ENCODE data around the gene ADPGK.
A peak's percentile ranks its signal among the peaks of the same experiment; 100 is the strongest.
"Not testable (repeated sequence)": the region's sequence is repeated elsewhere in the genome, so short reads cannot be mapped to it uniquely, and the experiment has no call there.

The ADPGK gene

DNA sequence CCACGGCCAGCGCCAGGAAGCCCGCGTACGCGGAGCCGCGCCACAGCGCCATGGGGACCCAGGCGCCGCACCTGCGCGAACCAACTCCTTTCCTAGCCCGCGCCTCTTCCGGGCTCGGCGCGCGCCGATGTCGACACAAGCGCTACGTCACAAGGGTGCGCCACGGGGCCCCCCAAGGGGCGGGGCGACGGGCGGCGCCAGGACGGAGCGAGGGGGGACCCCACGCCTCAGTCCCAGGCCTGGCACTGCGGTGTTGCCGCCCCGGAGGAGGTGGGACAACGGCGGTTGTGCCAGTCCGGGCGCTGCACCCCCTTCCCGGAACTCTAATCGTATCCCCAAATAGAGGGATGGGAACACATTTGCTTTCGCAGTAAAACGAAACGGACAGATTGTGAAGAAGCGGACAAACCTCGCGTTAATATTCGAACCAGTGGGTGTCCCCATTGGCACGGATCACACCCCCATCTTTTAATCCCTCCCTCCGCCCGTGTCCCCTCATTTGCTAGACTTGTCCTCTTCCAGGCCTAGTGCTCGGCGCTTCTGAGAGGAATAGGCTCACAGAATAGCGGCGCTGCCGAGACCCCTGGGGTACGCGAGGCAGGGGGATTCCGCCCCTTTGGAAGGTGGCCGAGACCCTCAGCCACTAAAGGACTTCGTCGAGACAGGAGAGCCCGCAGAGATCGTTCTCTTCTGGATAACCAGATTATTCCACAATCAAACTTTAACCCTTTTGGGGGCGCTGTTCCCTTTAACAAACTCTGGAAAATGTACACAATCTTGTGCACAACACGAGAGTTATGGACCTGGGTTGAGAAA is at the start of gene ADPGK:
TSS of gene ADPGK (minus strand) at position 119 of the 816 bp plus-strand sequence. CDS start at position 52, 67 bp downstream.
- peak; percentile 99 for DNase-seq

DNA sequence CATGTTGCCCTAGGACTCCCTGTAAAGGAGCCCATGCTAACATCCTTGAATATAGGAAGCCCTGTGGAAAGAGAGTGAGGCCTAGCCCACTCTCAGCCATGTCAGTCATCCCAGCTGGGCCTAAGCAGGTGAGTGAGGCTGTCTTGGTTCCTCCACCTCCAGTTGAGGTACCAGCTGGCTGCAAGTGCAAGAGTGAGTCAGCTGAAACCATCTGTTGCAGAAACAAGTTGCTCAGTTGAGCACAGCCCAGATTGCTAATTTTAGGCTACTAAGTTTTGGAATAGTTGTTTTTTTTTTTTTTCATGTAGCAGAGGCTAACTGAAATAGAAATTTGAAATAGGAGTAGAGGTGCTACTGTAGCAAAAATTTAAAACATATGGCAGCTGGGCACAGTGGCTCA is 43.7 kb upstream of the ADPGK start:
- DNase-seq, result peak; percentile 30

DNA sequence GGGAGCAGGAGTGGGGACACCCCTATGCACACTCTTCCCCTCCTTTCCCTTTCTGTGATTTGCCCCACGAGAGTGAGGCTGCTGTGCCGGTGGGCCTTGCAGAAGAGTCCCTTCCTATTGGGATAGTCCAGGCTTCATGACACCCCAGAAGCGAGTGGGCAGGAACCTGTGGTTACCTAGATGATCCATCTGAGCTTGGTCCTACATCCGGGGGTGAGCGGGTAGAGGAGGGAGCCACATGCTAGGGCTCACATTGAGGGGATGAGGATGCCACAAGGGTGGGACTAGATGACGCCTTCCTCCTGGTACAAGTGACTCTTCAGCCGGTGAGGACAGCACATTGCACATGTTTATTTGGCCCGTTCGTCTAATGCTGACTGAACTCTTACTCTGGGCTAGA is 43.1 kb upstream of the ADPGK start:
- DNase-seq, result peak; percentile 30

DNA sequence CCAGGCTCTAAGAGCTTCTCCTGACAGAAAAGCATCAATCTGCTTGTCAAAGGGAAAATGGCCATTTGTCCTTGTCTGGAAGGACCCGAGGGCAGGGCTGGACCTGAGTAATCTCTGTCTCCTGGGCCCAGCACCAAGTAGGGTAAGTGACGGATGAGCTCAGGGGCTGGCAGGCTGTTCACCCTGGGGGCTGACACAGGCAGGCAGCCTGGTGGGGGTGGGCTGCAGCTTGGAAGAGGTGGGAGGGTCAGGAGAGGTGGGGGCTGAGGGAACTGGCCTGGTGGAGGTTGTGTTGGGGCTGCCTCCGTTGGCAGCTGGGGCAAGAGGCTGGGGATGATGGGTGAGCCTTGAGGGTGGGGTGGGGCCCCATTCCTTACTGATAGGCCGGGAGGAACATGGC is 42.3 kb upstream of the ADPGK start:
- peak; percentile 34 for DNase-seq

DNA sequence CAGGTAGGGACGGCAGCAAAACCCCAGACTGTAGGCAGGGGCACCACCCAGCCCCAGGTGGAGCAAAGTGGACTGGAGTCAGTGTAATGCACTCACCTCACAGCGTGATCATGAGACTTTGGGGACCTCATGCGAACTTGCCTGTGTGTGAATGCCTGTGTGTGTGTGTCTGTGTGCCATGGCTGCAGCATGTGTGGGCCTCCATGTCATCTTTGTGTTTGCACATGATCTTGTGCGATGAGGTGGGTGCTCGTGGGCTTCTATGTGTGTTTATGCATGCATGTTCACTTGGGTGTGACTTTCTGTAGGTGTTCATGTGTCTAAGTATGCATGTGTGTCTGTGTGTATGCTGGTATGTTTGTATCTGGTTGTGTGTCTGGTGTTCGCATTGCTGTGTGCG is 41.2 kb upstream of the ADPGK start:
- no peak for DNase-seq

DNA sequence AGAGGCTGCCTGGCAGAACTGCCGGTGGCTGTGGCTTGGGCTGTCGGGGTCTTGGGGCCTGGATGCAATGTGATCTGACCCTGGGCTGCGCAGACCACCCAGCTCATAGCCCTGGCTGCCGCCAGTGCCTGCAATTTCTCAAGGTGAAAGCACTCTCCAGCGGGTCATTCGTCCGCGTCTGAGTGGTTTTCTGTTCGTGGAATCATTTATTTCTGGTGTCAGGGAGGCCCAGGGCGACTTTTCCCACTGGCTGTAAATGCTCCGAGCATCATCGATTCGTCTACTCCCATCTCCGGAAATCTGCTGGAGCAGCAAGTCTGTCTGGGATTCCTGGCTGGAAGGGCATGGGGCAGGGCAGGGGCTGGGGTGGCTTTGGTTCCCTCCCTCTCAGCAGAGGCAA is 40.6 kb upstream of the ADPGK start:
- peak; percentile 2 for DNase-seq

DNA sequence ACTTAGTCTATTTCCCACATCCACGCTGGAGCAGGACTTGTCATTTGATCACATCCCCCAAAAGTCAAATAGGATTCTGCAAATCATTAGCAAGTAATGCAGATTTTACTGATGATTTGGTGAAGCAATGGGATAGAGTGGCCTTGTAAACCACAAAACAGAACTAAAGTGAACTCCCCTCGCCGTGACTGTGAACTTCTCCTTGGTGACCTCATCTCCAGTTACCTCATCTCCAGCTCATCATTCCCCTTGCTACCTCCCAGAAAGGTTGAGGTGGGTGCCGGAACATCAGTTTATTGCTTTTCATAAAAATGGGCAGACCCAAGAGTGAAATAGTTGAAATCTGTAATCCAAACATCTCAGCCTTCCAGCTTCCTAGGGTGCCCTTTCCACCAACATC is 36.7 kb upstream of the ADPGK start:
- no peak for DNase-seq

DNA sequence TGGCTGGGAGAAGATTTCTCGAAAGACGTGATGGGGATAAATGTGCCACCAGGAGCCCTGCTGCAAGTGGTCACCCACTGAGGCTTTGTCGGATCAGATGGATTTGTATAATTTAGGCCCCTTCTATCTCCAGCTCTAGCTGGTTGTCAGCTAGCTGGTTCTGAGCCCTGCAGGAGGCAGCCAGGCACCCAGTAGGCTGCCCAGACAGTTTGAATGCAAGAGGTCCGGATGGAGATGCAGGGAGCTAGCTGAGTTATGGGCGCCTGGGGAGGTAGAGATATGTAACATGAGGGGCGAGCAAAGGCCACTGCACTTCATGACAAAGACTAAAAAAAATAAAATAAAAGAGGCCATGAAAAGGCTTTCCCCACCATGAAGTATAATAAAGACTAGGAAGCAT is 35.1 kb upstream of the ADPGK start:
- no peak for DNase-seq

DNA sequence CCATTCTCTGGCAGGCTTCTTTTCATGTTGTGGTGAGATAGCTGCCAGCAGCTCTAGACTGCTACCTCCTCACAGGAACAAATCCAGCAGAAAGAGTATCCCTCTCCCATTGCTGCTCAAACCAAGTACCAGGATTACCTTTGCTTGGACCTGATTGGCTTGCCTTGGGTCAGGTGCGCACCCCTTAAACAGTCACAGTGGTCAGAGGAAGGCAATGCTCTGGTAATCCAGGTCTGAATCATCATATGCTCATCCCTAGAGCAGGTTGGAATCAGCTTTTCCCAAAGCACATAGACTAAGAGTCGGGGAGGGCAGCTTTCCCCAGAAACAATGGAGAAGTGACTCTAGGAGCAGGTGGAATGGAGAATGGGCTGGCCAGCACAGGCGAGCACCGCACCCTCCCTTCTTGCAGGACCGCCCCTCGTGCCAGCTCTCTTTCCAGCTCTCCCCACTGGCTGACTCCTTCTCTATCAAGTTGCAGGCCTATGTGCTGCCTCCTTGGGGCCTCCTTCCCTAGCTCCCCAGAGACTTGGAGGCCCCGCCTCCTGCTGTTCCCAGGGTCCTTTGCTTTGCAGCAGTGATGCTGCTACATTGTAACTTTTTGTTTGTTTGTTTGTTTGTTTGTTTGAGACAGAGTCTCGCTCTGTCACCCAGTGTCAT is 29.9 kb upstream of the ADPGK start:
- no peak for DNase-seq

DNA sequence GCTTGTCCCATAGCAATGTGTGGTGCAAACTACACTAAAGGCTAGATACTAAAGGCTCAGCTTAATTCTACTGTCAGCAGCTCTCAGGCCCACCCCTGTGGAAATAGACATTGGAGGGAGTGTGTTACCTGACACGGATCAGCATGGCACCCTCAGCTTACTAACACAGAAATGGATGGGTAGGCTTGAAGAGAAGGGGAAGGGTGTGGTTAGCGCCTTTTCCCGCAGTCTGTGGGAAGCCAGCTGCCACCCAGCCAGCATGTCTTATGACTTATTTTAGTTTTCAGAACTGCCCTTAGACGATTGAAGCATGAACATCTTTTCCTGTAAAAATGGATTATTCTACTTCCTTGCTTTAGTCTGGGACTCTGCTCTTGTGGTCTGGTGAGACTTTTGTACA is 25.8 kb upstream of the ADPGK start:
- no peak for DNase-seq

DNA sequence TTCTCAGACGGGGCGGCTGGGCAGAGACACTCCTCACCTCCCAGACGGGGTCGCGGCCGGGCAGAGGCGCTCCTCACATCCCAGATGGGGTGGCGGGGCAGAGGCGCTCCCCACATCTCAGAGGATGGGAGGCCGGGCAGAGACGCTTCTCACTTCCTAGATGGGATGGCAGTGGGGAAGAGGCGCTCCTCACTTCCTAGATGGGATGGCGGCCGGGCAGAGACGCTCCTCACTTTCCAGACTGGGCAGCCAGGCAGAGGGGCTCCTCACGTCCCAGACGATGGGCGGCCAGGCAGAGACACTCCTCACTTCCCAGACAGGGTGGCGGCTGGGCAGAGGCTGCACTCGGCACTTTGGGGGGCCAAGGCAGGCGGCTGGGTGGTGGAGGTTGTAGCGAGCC is 23.8 kb upstream of the ADPGK start:
- not testable (repeated sequence) for DNase-seq

DNA sequence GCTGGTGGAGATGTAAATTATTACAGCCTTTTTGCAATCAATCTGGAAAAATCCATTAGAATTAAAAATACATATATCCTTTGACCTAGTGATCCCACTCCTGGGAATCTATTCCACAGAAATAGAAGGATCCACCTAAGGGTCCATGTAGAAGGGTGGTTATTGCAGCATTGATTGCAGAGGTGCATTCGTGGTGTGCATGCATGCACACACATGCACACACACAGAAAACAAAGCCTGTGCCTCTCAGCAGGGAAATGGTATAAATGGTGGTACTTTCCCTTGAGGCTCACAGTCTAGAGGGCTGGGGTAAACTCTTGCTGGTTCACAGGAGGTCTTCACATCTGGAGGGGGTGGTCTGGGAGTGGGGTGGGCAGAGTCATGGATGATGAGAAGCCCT is 19.4 kb upstream of the ADPGK start:
- no peak for DNase-seq

DNA sequence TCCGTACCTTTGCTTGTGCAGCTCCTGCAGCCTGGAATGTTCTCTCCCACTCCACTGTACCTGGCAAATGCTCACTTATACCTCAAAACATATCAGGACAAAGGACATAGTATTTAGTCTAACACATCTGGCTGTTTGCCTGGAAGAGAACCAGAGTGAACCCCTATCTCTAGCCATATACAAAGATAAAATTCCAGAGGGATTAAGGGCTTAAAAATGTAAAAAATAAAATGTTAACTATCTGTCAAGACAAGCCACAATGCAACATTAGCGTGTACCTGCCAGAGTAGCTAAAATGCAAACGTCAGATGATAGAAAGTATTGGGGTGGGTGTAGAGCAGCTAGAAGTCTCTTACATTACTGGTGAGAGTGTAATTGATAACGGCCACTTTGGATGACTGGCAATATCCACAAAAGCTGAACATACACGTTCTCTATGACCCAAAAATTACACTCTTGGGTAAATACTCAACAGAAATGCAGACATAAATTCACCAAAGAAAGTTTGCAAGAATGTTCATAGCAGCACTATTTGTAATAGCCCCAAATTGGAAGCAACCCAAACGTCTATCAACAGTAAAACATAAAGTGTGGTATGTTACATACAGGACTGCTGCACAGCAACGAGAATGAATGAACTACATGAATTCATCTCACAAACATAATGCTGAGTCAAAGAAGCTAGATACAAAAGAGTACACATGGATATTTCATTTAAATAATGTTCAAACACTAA is 18.2 kb upstream of the ADPGK start:
- DNase-seq, result no peak

DNA sequence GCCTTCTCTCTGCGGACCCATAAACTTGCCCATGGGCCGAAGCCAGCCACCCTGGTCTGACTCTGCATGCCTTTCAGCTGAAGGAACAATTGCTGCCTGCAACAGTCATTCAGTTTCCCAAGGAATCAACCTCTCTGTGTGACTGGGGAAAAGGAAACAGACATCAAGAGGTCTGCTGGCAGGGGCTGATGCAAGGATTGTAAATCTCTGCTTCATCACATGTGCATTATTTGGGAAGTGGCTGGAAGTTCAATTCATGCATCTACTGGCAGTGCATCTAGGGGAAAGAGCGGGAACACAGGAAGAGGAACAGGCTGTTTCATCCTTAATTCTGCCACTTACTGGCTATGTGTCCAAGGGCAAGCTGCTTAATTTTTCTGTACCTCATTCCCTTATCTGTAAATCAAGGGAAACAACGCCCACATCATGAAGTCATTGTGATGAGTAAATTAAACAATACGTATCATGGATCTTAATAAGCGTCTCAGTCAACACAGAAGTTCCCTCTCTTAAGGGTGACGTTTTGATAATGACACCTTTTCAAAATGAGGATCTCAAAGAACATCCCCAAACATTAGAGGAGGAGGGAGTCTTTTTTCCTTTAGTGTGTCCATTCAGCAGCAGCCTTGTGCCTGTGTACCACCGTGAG is 17.4 kb upstream of the ADPGK start:
- DNase-seq, result no peak

DNA sequence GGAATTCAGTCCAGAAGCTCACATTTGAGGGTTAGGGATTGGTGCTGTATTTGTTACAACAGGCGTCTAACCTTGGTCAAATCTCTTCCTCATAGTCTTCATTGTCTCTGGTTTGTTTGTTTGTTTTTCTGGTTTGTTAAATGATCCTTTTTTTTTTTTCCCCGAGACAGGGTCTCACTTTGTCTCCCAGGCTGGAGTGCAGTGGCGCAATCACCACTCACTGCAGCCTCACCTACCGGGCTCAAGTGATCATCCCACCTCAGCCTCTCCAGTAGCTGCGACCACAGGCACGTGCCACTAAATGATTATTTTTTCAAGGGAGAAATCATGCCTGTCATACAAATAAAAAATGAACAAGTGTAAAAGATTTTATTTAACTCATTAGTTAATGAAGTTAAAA is 14.3 kb upstream of the ADPGK start:
- DNase-seq, result no peak

DNA sequence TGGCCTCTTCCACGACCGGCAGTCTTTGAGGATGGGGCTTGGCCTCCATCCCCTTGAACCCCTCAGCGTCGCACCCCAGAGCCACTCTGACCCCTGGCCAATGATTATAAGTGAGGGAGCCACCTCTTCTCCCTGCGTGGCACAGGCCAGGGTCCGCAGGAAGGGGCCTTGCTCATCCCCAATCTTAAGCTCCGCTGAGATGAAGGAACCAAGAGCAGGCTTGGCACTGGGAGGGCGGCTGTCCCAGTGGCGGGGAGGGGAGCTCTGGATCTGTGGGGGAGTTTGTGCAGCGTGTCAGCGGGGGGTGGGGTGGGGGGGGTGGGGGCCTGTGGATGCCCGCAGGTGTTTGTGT is 13.8 kb upstream of the ADPGK start:
- no peak for DNase-seq

DNA sequence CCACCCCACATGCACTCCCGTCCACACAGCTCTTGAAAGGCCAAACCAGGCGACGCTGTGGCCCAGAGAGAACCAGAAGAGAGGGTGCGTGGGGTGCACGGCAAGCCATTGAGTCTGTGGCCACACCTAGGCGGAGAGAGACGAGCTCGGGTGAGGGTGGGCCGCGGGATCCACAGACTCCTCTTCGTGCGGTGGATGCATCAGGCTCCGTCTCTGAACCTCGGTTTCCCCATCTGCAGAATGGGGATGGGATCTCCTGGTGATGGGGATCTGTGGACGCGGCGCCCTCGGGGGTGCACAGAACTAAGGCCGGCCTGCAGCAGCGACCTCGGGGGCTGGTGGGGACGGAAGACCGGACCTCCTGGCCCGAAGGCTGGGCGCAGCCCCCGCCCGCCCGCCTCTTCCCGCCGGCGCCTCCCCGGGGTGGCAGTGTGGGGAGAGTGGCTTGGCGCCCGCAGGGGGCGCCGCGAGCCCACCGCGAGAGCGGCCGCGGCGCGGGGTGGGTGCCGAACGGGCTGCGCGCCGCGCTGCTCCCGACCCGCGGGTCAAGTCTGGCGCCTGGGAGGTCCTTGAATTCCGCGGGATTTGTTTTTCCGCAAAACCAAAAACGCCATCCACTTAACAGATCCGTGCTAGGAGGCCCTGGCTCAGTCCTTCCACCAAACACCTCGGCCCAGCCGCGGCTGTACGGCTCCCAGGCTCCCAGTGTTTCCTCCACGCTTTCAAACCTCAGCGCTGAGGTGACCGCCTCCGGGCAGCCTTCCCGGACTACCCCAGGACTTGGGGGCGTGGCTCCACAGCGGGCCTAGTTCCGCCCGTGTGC is 13.2 kb upstream of the ADPGK start:
- DNase-seq, result peak; percentile 77

DNA sequence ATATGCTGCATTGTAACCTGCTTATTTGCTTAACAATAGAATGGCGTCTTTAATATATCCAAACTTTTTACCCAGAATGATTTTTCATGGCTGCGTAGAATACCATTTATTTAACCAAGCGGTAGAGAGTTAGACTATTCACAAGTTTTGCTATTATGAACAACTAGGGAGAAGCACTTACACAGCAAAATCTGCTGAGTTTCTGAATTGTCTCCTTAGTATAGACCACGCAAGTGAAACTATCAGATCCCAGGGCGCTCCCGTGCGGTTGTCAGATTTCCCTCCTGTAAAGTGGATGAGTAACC is 12.6 kb upstream of the ADPGK start:
- no peak for DNase-seq

DNA sequence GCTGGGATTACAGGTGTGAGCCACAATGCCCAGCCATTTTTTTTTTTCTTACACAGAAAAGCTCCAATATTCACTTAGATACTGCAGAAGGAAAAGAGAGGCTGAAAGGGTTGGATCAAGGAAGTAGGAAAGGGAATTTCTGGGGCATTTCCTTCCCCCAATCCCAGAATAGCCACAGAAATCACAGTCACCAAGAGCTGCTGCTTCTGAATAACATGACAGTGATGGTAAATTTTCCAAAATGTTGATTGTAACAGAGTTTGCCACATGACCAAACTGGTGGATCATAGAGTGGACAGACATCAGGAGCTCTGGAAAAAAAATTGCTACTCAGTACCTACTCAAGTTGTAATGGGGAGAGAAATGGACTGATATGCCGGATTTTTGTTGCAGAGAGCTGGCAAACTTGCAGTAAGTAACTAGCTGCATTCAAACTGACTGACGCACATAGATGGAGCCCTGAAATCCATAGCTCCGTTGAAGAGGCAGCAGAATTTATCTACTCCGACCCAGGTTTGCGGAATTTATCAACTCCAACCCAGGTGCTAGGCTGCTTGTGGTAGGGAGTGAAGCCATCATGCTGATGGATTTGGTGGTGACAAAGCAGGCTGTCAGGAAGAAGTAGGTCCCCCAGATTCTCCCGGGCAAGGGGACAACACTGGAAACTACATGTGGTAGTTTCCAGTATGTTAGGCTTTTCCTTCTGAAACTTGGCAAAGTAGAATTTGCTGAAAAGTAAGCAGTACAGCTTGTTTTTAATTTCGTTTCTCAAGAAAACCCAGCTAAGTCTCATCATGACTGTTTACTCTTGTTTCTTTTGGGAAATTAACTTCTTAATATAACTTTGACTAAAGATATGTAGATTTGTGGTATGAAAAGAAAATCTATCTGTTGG is 10.5 kb upstream of the ADPGK start:
- DNase-seq, result no peak

DNA sequence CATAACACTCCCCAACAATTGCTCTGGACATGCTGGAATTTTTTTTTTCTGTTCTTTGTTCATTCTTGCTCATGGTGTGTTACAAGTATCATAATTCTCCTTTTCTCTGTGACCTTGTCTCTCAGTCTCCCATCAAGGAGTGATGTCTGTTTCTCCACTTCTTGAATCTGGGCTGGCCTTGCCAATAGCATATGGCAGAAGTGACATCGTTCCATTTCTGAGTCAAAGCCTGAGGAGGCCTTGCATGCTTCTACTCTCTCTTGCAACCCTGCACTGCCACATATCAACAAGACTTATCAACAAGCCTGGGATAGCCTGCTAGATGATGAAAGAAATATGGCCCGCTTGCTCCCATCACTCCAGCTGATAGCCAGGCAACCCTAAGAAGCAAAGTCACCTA is 8.9 kb upstream of the ADPGK start:
- no peak for DNase-seq

DNA sequence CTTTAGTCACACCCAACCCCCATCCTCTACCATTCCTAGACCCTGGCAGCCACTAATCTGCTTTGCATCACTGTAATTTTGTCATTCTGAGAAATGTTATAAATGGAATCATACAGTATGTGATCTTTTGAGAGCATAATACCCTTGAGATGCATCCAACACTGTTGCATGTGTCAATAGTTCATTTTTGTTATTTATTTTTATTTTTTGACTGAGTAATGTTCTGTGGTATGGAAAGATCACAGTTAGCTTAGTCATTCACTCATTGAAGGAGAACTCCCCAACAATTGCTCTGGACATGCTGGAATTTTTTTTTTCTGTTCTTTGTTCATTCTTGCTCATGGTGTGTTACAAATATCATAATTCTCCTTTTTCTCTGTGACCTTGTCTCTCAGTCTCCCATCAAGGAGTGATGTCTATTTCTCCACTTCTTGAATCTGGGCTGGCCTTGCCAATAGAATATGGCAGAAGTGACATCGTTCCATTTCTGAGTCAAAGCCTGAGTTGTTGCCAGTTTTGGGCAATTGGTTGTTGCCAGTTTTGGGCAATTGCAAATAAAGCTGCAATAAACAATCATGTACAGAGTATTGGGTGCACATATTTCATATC is 6.8 kb upstream of the ADPGK start:
- no peak for DNase-seq
